ENCODE results near the gene EDC3.
"Not testable (repeated sequence)": the region's sequence is repeated elsewhere in the genome, so short reads cannot be mapped to it uniquely, and the experiment has no call there.

Gene EDC3, protein sequence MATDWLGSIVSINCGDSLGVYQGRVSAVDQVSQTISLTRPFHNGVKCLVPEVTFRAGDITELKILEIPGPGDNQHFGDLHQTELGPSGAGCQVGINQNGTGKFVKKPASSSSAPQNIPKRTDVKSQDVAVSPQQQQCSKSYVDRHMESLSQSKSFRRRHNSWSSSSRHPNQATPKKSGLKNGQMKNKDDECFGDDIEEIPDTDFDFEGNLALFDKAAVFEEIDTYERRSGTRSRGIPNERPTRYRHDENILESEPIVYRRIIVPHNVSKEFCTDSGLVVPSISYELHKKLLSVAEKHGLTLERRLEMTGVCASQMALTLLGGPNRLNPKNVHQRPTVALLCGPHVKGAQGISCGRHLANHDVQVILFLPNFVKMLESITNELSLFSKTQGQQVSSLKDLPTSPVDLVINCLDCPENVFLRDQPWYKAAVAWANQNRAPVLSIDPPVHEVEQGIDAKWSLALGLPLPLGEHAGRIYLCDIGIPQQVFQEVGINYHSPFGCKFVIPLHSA

DNA sequence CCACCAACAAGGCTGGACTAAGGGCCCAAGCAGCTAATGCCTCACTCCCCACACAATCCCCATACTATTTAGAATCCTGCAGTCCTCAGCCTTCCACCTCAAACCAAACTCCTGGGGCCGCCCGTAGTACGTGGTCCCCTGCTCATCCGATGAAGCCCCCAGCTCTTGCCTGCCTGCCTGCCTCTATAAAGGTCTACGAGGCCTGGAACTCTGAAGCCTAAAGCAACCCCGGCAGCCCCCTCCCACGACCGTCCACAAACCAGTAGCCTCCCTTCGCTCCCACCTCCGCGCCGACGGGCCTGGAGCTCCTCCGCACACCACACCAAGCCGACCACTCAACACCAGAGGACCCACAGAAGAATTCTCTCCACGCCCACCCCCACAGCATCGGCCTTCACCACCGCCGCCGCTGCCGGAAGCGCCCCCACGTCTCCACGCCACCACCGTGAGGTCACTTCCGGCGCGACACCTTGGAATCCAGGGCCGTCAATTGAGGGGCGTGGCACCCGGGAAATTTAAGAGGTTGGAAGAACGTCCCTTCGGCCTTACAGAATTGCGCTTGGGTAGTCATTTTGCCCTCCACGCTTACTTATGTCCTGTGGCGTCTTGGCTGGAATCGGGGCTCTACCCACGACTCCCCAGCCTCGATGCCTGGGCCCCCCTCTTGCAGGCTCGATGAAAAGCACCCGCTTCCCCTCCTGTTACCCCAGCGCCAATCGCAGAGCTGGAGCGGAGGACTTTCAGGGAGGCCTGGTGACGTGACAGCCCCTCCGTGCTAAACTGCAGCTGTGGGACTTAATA, at the start of gene EDC3:
Gene EDC3 (minus strand): TSS at position 428 of the 801 bp plus-strand sequence. CDS start 20,900 bp downstream, outside the sequence.
- peaks cover 36% of the 10 kb centered on the region for H3K4me1 Mint-ChIP-seq
- H3K36me3 Mint-ChIP-seq (ENCODE audit: low read depth): peaks cover 9% of the 10 kb centered on the region
- no peak for TF ChIP-seq CTCF (IDR thresholded peaks at IDR 0.05; ENCODE audit: unreplicated experiment in 3 of 3)
- H3K27ac Mint-ChIP-seq: peak within 1 kb of the TSS; percentile 91 to 99 (median 96)
- H3K9me3 Mint-ChIP-seq: no peaks in the 10 kb centered on the region
- peak within 1 kb of the TSS; percentile 99 to 100 (median 100) for H3K4me3 Mint-ChIP-seq
- H3K27me3 Mint-ChIP-seq (ENCODE audit: low read depth): peaks cover 7% of the 10 kb centered on the region

GRCh38 chr15:74742422-74742821, 46.6 kb upstream of the EDC3 start:
- Mint-ChIP-seq H3K4me3 (no peak overlapping the region), H3K9me3 (peaks cover 14% of the 10 kb centered on the region), H3K36me3 (ENCODE audit: low read depth) (no peaks in the 10 kb centered on the region), H3K27ac (no peak overlapping the region), H3K4me1 (no peaks in the 10 kb centered on the region), H3K27me3 (ENCODE audit: low read depth) (peaks cover 16% of the 10 kb centered on the region)
- TF ChIP-seq CTCF (IDR thresholded peaks at IDR 0.05; ENCODE audit: unreplicated experiment in 3 of 3): no peak

- Mint-ChIP-seq H3K27me3 (ENCODE audit: low read depth) (peaks cover 52% of the 10 kb centered on the region), H3K9me3 (peaks cover 16% of the 10 kb centered on the region)
- H3K27ac Mint-ChIP-seq; H3K4me1 Mint-ChIP-seq; H3K4me3 Mint-ChIP-seq; H3K36me3 Mint-ChIP-seq (ENCODE audit: low read depth): not testable (repeated sequence)
Measured at GRCh38 chr15:74738239-74738638, 42.4 kb upstream of the EDC3 start.

DNA sequence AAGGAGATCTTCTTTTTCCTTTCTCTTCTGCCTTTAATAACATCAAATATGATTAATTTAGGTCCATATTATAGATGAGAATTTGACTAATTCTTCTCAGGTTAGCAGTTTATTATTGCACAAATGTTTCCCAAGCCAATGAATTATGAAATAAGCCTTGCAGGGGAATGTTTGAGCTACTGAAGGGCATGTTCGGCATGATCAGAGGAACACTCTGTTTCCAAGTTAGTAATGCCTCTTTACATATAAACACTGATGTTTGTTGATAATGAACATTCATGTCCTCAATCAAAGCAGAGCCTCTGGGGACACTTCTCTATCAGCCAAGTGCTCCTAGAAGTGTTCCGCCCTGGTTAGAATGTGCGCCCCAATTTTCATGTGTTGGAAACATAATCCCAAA, 39.5 kb upstream of the EDC3 start:
- Mint-ChIP-seq H3K27me3 (ENCODE audit: low read depth) (peaks cover 60% of the 10 kb centered on the region), H3K9me3 (peaks cover 8% of the 10 kb centered on the region), H3K27ac (no peak overlapping the region), H3K4me3 (no peak overlapping the region), H3K4me1 (no peaks in the 10 kb centered on the region), H3K36me3 (ENCODE audit: low read depth) (no peaks in the 10 kb centered on the region)
- TF ChIP-seq CTCF (IDR thresholded peaks at IDR 0.05; ENCODE audit: unreplicated experiment in 3 of 3): no peak

DNA sequence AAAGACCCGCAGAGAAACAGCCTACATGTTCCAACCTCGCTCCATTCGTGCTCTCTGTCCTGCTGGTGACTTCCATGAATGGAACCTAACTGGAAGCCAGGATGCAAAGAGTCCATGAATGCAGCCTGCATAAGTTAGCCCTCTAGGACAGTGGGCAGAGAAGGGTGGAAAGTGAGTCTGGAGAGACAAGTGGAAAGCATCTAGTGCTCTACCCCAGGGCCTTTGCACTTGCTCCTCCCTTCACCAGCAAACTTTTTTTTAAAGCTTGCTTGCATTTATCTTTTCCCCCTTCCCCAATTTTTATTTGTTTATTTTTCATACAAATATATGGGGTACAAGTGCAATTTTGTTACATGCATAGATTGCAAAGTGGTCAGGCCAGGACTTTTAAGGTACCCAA, 37.4 kb upstream of the EDC3 start:
- Mint-ChIP-seq H3K9me3 (peaks cover 11% of the 10 kb centered on the region), H3K4me1 (no peaks in the 10 kb centered on the region), H3K36me3 (ENCODE audit: low read depth) (peaks cover 3% of the 10 kb centered on the region), H3K27me3 (ENCODE audit: low read depth) (peaks cover 67% of the 10 kb centered on the region), H3K4me3 (no peak overlapping the region), H3K27ac (no peak overlapping the region)
- TF ChIP-seq CTCF (IDR thresholded peaks at IDR 0.05; ENCODE audit: unreplicated experiment in 3 of 3): no peak

GRCh38 chr15:74732846-74733245, 37.0 kb upstream of the EDC3 start:
- Mint-ChIP-seq H3K4me1 (no peaks in the 10 kb centered on the region), H3K9me3 (peaks cover 7% of the 10 kb centered on the region), H3K27me3 (ENCODE audit: low read depth) (peaks cover 69% of the 10 kb centered on the region), H3K36me3 (ENCODE audit: low read depth) (peaks cover 3% of the 10 kb centered on the region), H3K4me3 (no peak overlapping the region), H3K27ac (no peak overlapping the region)
- no peak for TF ChIP-seq CTCF (IDR thresholded peaks at IDR 0.05; ENCODE audit: unreplicated experiment in 3 of 3)
